H9 (cell line): ENCODE measurements around the gene C19orf47. TPM values are rescaled to one million over a fixed set of nuclear protein-coding genes. Genes with fewer than 3 reads are reported as not detected.
"Not testable (repeated sequence)": the region's sequence is repeated elsewhere in the genome, so short reads cannot be mapped to it uniquely, and the experiment has no call there.

Source experiments
- DNase-seq: peaks from one replicate; pipeline ENCODE4 v3.0.0-alpha.2; 2017
- H2AFZ ChIP-seq: one replicate; pipeline ENCODE4 v1.6.1; 2013; ENCODE audit warnings: mild to moderate bottlenecking, low read length, control low read depth, moderate library complexity
- H2AK5ac ChIP-seq: 2 replicates; pipeline ENCODE4 v1.6.1; 2013; ENCODE audit warnings: low read length, control low read depth, mixed read lengths; ENCODE audit not compliant: insufficient read length
- H2BK120ac ChIP-seq: one replicate; pipeline ENCODE4 v1.6.1; 2013; ENCODE audit warnings: low read depth, mild to moderate bottlenecking, low read length, control low read depth, inconsistent platforms; ENCODE audit not compliant: poor library complexity, severe bottlenecking
- H2BK12ac ChIP-seq: 2 replicates; pipeline ENCODE4 v1.6.1; 2013; ENCODE audit warnings: low read length, control low read depth, mixed read lengths, low read depth; ENCODE audit not compliant: insufficient read length
- H2BK15ac ChIP-seq: 2 replicates; pipeline ENCODE4 v1.6.1; 2013; ENCODE audit warnings: low read depth, low read length, control low read depth
- H2BK20ac ChIP-seq: one replicate; pipeline ENCODE4 v1.6.1; 2013; ENCODE audit warnings: low read depth, mild to moderate bottlenecking, low read length, control low read depth, inconsistent platforms; ENCODE audit not compliant: poor library complexity, severe bottlenecking
- H2BK5ac ChIP-seq: 2 replicates; pipeline ENCODE4 v1.6.1; 2013; ENCODE audit warnings: low read length, control low read depth, mixed read lengths; ENCODE audit not compliant: insufficient read length
- H3K14ac ChIP-seq: 2 replicates; pipeline ENCODE4 v1.6.1; 2013; ENCODE audit warnings: low read length, control low read depth; ENCODE audit not compliant: insufficient read depth
- H3K18ac ChIP-seq: 2 replicates; pipeline ENCODE4 v1.6.1; 2013; ENCODE audit warnings: low read depth, mild to moderate bottlenecking, mixed read lengths, low read length, control low read depth; ENCODE audit not compliant: insufficient read length
- H3K23ac ChIP-seq: 2 replicates; pipeline ENCODE4 v1.6.1; 2013; ENCODE audit warnings: low read length, control low read depth, mixed read lengths, low read depth; ENCODE audit not compliant: insufficient read length
- H3K23me2 ChIP-seq: 2 replicates; pipeline ENCODE4 v1.6.1; 2013; ENCODE audit warnings: low read depth, mild to moderate bottlenecking, mixed read lengths, low read length, control low read depth; ENCODE audit not compliant: insufficient read length, poor library complexity, severe bottlenecking
- H3K27ac ChIP-seq: 2 replicates; pipeline ENCODE4 v1.5.1; 2013; ENCODE audit warnings: low read length, control low read depth, mixed read lengths, low read depth; ENCODE audit not compliant: insufficient read length
- H3K27me3 ChIP-seq: 2 replicates; pipeline ENCODE4 v1.6.1; 2013; ENCODE audit warnings: low read length, control low read depth, inconsistent platforms; ENCODE audit not compliant: insufficient read depth
- H3K4ac ChIP-seq: 2 replicates; pipeline ENCODE4 v1.6.1; 2013; ENCODE audit warnings: low read depth, mild to moderate bottlenecking, control low read depth, inconsistent platforms, low read length, moderate library complexity
- H3K4me1 ChIP-seq: 2 replicates; pipeline ENCODE4 v1.6.1; 2013; ENCODE audit warnings: low read length, control low read depth, inconsistent platforms; ENCODE audit not compliant: insufficient read depth
- H3K4me2 ChIP-seq: 2 replicates; pipeline ENCODE4 v1.6.1; 2013; ENCODE audit warnings: low read length, control low read depth, mixed read lengths; ENCODE audit not compliant: insufficient read length, insufficient read depth
- H3K56ac ChIP-seq: 2 replicates; pipeline ENCODE4 v1.6.1; 2013; ENCODE audit warnings: low read depth, mild to moderate bottlenecking, mixed read lengths, low read length, control low read depth; ENCODE audit not compliant: insufficient read length
- H3K79me1 ChIP-seq: 2 replicates; pipeline ENCODE4 v1.6.1; 2013; ENCODE audit warnings: low read depth, mild to moderate bottlenecking, moderate library complexity, low read length, control low read depth, inconsistent platforms; ENCODE audit not compliant: insufficient read depth, poor library complexity, severe bottlenecking
- H3K79me2 ChIP-seq: 2 replicates; pipeline ENCODE4 v1.6.1; 2013; ENCODE audit warnings: low read length, control low read depth, inconsistent platforms; ENCODE audit not compliant: insufficient read depth
- H3K9ac ChIP-seq: 2 replicates; pipeline ENCODE4 v1.6.1; 2013; ENCODE audit warnings: low read length, control low read depth, mixed read lengths; ENCODE audit not compliant: insufficient read length; ENCODE audit errors: extremely low read depth
- H3K9me3 ChIP-seq: one replicate; pipeline ENCODE4 v1.6.1; 2013; ENCODE audit warnings: low read depth, low read length, inconsistent platforms; ENCODE audit not compliant: control insufficient read depth
- H3T11ph ChIP-seq: one replicate; pipeline ENCODE4 v1.6.1; 2013; ENCODE audit warnings: mild to moderate bottlenecking, low read length, control low read depth, inconsistent platforms
- H4K20me1 ChIP-seq: one replicate; pipeline ENCODE4 v1.6.1; 2013; ENCODE audit not compliant: control insufficient read depth, insufficient read length, insufficient read depth
- H4K5ac ChIP-seq: 2 replicates; pipeline ENCODE4 v1.6.1; 2013; ENCODE audit warnings: low read depth, mild to moderate bottlenecking, mixed read lengths, low read length, control low read depth; ENCODE audit not compliant: insufficient read length
- H4K8ac ChIP-seq: replicated peaks from 2 replicates; pipeline ENCODE4 v1.6.1; 2013; ENCODE audit warnings: low read length, control low read depth, mixed read lengths, low read depth; ENCODE audit not compliant: insufficient read length
- H4K91ac ChIP-seq: 2 replicates; pipeline ENCODE4 v1.6.1; 2013; ENCODE audit warnings: low read depth, mild to moderate bottlenecking, moderate library complexity, mixed read lengths, low read length, control low read depth; ENCODE audit not compliant: insufficient read length
- H3K27ac Mint-ChIP-seq, 3 experiments: 2 replicates in 2 of 3; 3 replicates in 1 of 3; pipeline ENCODE4 v1.8.0; 2020 to 2021; ENCODE audit warnings: mixed read lengths in 3 of 3, mild to moderate bottlenecking in 1 of 3, moderate library complexity in 1 of 3
- H3K27me3 Mint-ChIP-seq: 2 replicates; pipeline ENCODE4 v1.8.0; 2021; ENCODE audit warnings: low read depth, mild to moderate bottlenecking, moderate library complexity, mixed read lengths
- H3K36me3 Mint-ChIP-seq, 3 experiments: 2 replicates in 2 of 3; 3 replicates in 1 of 3; pipeline ENCODE4 v1.8.0; 2020 to 2021; ENCODE audit warnings: low read depth in 3 of 3, mixed read lengths in 3 of 3; ENCODE audit not compliant: insufficient read depth in 1 of 3
- H3K4me1 Mint-ChIP-seq, 2 experiments: 2 replicates each; pipeline ENCODE4 v1.8.0; 2020; ENCODE audit warnings: mixed read lengths in 2 of 2
- H3K4me3 Mint-ChIP-seq, 2 experiments: 2 replicates in 1 of 2; 3 replicates in 1 of 2; pipeline ENCODE4 v1.8.0; 2020 to 2021; ENCODE audit warnings: mild to moderate bottlenecking in 2 of 2, mixed read lengths in 2 of 2, moderate library complexity in 1 of 2
- H3K9me3 Mint-ChIP-seq, 2 experiments: 2 replicates in 1 of 2; 3 replicates in 1 of 2; pipeline ENCODE4 v1.8.0; 2020; ENCODE audit warnings: mild to moderate bottlenecking in 2 of 2, mixed read lengths in 2 of 2, moderate library complexity in 1 of 2
- CTCF ChIP-seq: fragments of 200-600 bp; sonication (generic); conservative IDR thresholded peaks from 3 replicates; pipeline ENCODE4 v1.8.0; 2021; ENCODE audit warnings: antibody characterized with exemption, mild to moderate bottlenecking
- WGBS: extraction: QIAGEN DNeasy Blood & Tissue Kit; methylation state at CpG from one replicate; pipeline ENCODE4 v1.1.7; 2013; ENCODE audit warnings: missing lambda C conversion rate, low lambda C conversion rate, mixed read lengths; ENCODE audit not compliant: insufficient read length; ENCODE audit errors: extremely low coverage; 5-methylcytosine and 5-hydroxymethylcytosine counted together
- total RNA-seq: library from RNA; stranded (reverse); gene quantifications from 2 replicates; pipeline ENCODE4 v1.2.1, GENCODE V29; 2021

Gene C19orf47
- total RNA-seq, 1 experiment from 2014 or later = 19.4 TPM

GRCh38 chr19:40370997-40371801, 23.0 kb upstream of the C19orf47 start:
- Histone ChIP-seq H4K91ac (no peak overlapping the region), H3K27me3 (no peaks in the 10 kb centered on the region), H4K5ac (no peak overlapping the region), H3K9ac (no peak overlapping the region), H2BK12ac (no peak overlapping the region), H3T11ph (no peak overlapping the region), H2BK120ac (no peak overlapping the region), H3K23me2 (peaks cover under 1% of the 10 kb centered on the region), H3K18ac (no peak overlapping the region), H3K4me2 (no peak overlapping the region), H2AK5ac (no peak overlapping the region), H3K79me1 (no peaks in the 10 kb centered on the region), H3K9me3 (no peaks in the 10 kb centered on the region), H3K79me2 (no peaks in the 10 kb centered on the region), H3K14ac (no peak overlapping the region; the same call in 1 of the 2 replicates), H3K4ac (no peak overlapping the region), H4K20me1 (no peaks in the 10 kb centered on the region), H4K8ac (no peak overlapping the region), H2BK20ac (no peak overlapping the region), H2AFZ (no peak overlapping the region), H3K23ac (no peak overlapping the region), H3K27ac (no peak overlapping the region), H3K56ac (no peak overlapping the region), H3K4me1 (no peaks in the 10 kb centered on the region), H2BK15ac (no peak overlapping the region), H2BK5ac (no peak overlapping the region)
- no CpG with 5 or more reads among the region's 7 CpGs for WGBS
- DNase-seq = no peak
- peaks cover 27 to 74% (median 72%) of the 10 kb centered on the region in 3 experiments for H3K36me3 Mint-ChIP-seq
- TF ChIP-seq CTCF = no peak
- H3K4me3 Mint-ChIP-seq = no peak overlapping the region
- no peaks in the 10 kb centered on the region for H3K9me3 Mint-ChIP-seq
- H3K4me1 Mint-ChIP-seq = peaks cover 9 to 14% of the 10 kb centered on the region in 2 experiments
- no peaks in the 10 kb centered on the region for H3K27me3 Mint-ChIP-seq
- H3K27ac Mint-ChIP-seq = peak overlapping the region in 1 of 3 experiments; percentile 68; a peak in 3 of 7 replicates

DNA sequence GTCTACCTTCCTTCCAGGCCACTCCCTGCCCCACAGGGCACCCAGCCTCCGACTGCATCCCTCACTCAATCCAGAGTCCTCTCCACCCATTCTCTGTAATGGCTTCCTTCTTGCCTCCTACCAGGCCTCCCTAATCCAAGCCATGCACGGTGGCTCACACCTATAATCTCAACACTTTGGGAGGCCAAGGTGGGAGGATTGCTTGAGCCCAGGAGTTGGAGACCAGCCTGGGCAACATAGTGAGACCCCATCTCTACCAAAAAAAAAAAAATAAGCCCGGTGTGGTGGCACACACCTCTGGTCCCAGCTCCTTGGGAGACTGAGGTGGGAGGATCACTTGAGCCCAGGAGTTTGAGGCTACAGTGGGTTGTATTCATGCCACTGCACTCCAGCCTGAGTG, 22.1 kb upstream of the C19orf47 start:
- not testable (repeated sequence) for H3K9me3 ChIP-seq, H3K27ac Mint-ChIP-seq, H3K4me1 ChIP-seq, H3K4me3 Mint-ChIP-seq, H4K8ac ChIP-seq, H3K27me3 Mint-ChIP-seq, H2AFZ ChIP-seq, H2BK12ac ChIP-seq, H2BK15ac ChIP-seq, H3K9ac ChIP-seq, H3K9me3 Mint-ChIP-seq, H4K20me1 ChIP-seq, DNase-seq, H2BK120ac ChIP-seq, H3K14ac ChIP-seq, H3K4me2 ChIP-seq, H2BK20ac ChIP-seq, H3K79me2 ChIP-seq, H3K27ac ChIP-seq, H3K23me2 ChIP-seq, H3K4ac ChIP-seq, H4K5ac ChIP-seq, H3K56ac ChIP-seq, H4K91ac ChIP-seq, H2BK5ac ChIP-seq, H3K27me3 ChIP-seq, H2AK5ac ChIP-seq, H3K79me1 ChIP-seq, H3K23ac ChIP-seq, H3K18ac ChIP-seq, H3T11ph ChIP-seq
- Mint-ChIP-seq H3K36me3 (peaks cover 27 to 69% (median 65%) of the 10 kb centered on the region in 3 experiments), H3K4me1 (peaks cover 14 to 20% of the 10 kb centered on the region in 2 experiments)
- WGBS = no CpG with 5 or more reads among the region's 3 CpGs
